Peyer's patch (tissue), 4 donors: ENCODE results near the gene MT1X.

Experiments used
- POLR2A ChIP-seq, 2 donors: fragments of 450-650 bp; IDR thresholded peaks; one replicate each; pipeline ENCODE4 v1.5.1; 2017; ENCODE audit warnings: antibody characterized with exemption in 2 of 2, mild to moderate bottlenecking in 2 of 2, moderate library complexity in 2 of 2
- TF ChIP-seq, protein P1 (sequence below), 6 experiments: fragments of 450-650 bp in 4 of 6; fragments of 200-600 bp in 2 of 6; sonication (generic) in 1 of 6; IDR thresholded peaks; one replicate each; pipeline ENCODE4 v1.5.1; 2017 to 2019; ENCODE audit warnings: antibody characterized with exemption in 6 of 6, mild to moderate bottlenecking in 3 of 6, moderate library complexity in 1 of 6

DNA sequence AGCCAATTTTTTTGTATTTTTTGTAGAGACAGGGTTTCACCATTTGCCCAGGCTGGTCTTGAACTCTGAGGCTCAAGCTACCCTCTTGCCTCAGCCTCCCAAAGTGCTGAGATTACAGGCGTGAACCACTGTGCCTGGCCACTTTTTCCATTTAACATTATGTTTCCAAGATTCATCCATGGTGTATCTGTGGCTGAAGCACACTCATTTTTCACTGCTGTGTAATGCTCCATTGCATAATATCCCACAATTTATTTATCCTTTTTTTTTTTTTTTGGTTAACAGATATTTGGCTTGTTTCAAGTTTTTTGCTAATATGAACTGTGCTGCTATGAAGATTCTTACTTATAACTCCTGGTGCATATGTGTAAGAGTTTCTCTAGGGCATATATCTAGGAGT is 45.8 kb downstream of the MT1X start:
- TF ChIP-seq, protein P1, sequence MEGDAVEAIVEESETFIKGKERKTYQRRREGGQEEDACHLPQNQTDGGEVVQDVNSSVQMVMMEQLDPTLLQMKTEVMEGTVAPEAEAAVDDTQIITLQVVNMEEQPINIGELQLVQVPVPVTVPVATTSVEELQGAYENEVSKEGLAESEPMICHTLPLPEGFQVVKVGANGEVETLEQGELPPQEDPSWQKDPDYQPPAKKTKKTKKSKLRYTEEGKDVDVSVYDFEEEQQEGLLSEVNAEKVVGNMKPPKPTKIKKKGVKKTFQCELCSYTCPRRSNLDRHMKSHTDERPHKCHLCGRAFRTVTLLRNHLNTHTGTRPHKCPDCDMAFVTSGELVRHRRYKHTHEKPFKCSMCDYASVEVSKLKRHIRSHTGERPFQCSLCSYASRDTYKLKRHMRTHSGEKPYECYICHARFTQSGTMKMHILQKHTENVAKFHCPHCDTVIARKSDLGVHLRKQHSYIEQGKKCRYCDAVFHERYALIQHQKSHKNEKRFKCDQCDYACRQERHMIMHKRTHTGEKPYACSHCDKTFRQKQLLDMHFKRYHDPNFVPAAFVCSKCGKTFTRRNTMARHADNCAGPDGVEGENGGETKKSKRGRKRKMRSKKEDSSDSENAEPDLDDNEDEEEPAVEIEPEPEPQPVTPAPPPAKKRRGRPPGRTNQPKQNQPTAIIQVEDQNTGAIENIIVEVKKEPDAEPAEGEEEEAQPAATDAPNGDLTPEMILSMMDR (IDR thresholded peaks at IDR 0.05): no peak
- no peak for TF ChIP-seq POLR2A (IDR thresholded peaks at IDR 0.05)
